GM19193 (cell line): ENCODE measurements around the gene ESYT2.

Experiments used
- POLR2A ChIP-seq: IDR thresholded peaks from 4 replicates; pipeline ENCODE4 v1.6.1; 2011; ENCODE audit not compliant: insufficient read depth, insufficient read length; ENCODE audit errors: extremely low read depth

Gene ESYT2

GRCh38 chr7:158829342-158830210 lies at the start of gene ESYT2:
Gene ESYT2, minus strand, starts transcription at chr7:158829509. Its CDS starts 91 bp downstream, at chr7:158829418.
- peak; percentile 97 for TF ChIP-seq POLR2A

GRCh38 chr7:158876984-158877383 lies 47.7 kb upstream of the ESYT2 start:
- no peak for TF ChIP-seq POLR2A

- no peak for TF ChIP-seq POLR2A
These were observed 40.6 kb upstream of the ESYT2 start for GRCh38 chr7:158869876-158870275.

- TF ChIP-seq POLR2A: no peak
These were observed 39.6 kb upstream of the ESYT2 start for GRCh38 chr7:158868764-158869410.

GRCh38 chr7:158867214-158867984 lies 38.1 kb upstream of the ESYT2 start:
- TF ChIP-seq POLR2A: no peak

GRCh38 chr7:158865977-158866376 lies 36.7 kb upstream of the ESYT2 start:
- no peak for TF ChIP-seq POLR2A

- TF ChIP-seq POLR2A: no peak
These were observed 36.2 kb upstream of the ESYT2 start for GRCh38 chr7:158865462-158865922.

GRCh38 chr7:158864833-158865232 lies 35.5 kb upstream of the ESYT2 start:
- no peak for TF ChIP-seq POLR2A

- TF ChIP-seq POLR2A: no peak
These were observed 35.2 kb upstream of the ESYT2 start for GRCh38 chr7:158864507-158864820.

GRCh38 chr7:158863611-158864506 lies 34.5 kb upstream of the ESYT2 start:
- TF ChIP-seq POLR2A: no peak

GRCh38 chr7:158861936-158862704 lies 32.8 kb upstream of the ESYT2 start:
- TF ChIP-seq POLR2A: no peak

GRCh38 chr7:158861004-158861787 lies 31.9 kb upstream of the ESYT2 start:
- no peak for TF ChIP-seq POLR2A

GRCh38 chr7:158860394-158860793 lies 31.1 kb upstream of the ESYT2 start:
- no peak for TF ChIP-seq POLR2A
